HG02623 (cell line): ENCODE data around the gene PRKACB.

Experiments
- ATAC-seq: cut with Tn5 transposase; IDR thresholded peaks from one replicate; pipeline ENCODE4 v1.9.1; 2021; ENCODE audit warnings: moderate library complexity; ENCODE audit not compliant: unreplicated experiment

PRKACB gene

GRCh38 chr1:84143796-84144565 lies at the start of gene PRKACB:
Gene PRKACB, plus strand, starts transcription at chr1:84144271. Its CDS starts 91 bp downstream, at chr1:84144362.
- ATAC-seq: peak; percentile 93

GRCh38 chr1:84095308-84095707 lies 48.8 kb upstream of the PRKACB start:
- no peak for ATAC-seq

GRCh38 chr1:84096176-84096575 lies 47.9 kb upstream of the PRKACB start:
- no peak for ATAC-seq

GRCh38 chr1:84101204-84101603 lies 42.9 kb upstream of the PRKACB start:
- no peak for ATAC-seq

GRCh38 chr1:84103197-84103992 lies 40.7 kb upstream of the PRKACB start:
- ATAC-seq: peak; percentile 76

- peak; percentile 51 for ATAC-seq
Observed at GRCh38 chr1:84107538-84107937, 36.5 kb upstream of the PRKACB start.

GRCh38 chr1:84107955-84108354 lies 36.1 kb upstream of the PRKACB start:
- ATAC-seq: no peak

- no peak for ATAC-seq
Observed at GRCh38 chr1:84108900-84109578, 35.0 kb upstream of the PRKACB start.

GRCh38 chr1:84110629-84111028 lies 33.4 kb upstream of the PRKACB start:
- no peak for ATAC-seq

- no peak for ATAC-seq
Observed at GRCh38 chr1:84116558-84116957, 27.5 kb upstream of the PRKACB start.

- no peak for ATAC-seq
Observed at GRCh38 chr1:84117868-84118267, 26.2 kb upstream of the PRKACB start.

- ATAC-seq: no peak
Observed at GRCh38 chr1:84121360-84121759, 22.7 kb upstream of the PRKACB start.

GRCh38 chr1:84122780-84123382 lies 21.2 kb upstream of the PRKACB start:
- ATAC-seq: peak; percentile 68

GRCh38 chr1:84133479-84133878 lies 10.6 kb upstream of the PRKACB start:
- ATAC-seq: no peak

- ATAC-seq: no peak
Observed at GRCh38 chr1:84135341-84135740, 8.7 kb upstream of the PRKACB start.

- ATAC-seq: no peak
Observed at GRCh38 chr1:84141182-84142003, 2.7 kb upstream of the PRKACB start.

GRCh38 chr1:84145068-84145467 lies 997 bp downstream of the PRKACB start:
- ATAC-seq: no peak

GRCh38 chr1:84146411-84147032 lies 2.5 kb downstream of the PRKACB start:
- ATAC-seq: no peak

- no peak for ATAC-seq
Observed at GRCh38 chr1:84148758-84149157, 4.7 kb downstream of the PRKACB start.

GRCh38 chr1:84152649-84153056 lies 8.6 kb downstream of the PRKACB start:
- ATAC-seq: peak; percentile 75
